VCaP (cell line): ENCODE results near the gene ANXA8.

ENCODE experiments used
- H3K27ac ChIP-seq: fragments of 450-650 bp; 2 replicates; pipeline ENCODE4 v1.5.1; 2017
- CTCF ChIP-seq: fragments of 450-650 bp; conservative IDR thresholded peaks from 2 replicates; pipeline ENCODE4 v1.5.1; 2017; ENCODE audit warnings: mild to moderate bottlenecking, moderate library complexity

The ANXA8 gene

DNA sequence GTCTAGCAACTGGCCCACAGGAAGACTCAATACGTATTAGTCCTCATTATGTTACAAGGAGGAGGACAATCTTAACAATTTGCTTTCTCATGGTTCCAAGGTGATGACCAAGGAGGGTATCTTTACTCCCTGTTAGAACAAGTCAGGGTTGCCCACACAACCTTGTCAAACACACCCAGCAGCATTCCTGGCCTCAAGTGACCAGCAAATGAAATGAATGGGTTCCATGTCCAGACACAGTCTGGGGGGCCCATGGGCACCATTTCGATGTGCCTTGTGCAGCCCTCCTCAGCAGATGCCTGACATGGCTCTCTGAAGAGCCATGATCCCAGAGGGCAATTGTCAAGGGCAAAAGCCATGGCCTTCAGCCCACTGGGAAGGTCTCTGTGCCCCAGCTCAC lies 40.8 kb downstream of the ANXA8 start:
- H3K27ac ChIP-seq: no peak overlapping the region
- TF ChIP-seq CTCF: no peak

GRCh38 chr10:47442351-47442750 lies 41.6 kb downstream of the ANXA8 start:
- TF ChIP-seq CTCF: no peak
- H3K27ac ChIP-seq: no peak overlapping the region

DNA sequence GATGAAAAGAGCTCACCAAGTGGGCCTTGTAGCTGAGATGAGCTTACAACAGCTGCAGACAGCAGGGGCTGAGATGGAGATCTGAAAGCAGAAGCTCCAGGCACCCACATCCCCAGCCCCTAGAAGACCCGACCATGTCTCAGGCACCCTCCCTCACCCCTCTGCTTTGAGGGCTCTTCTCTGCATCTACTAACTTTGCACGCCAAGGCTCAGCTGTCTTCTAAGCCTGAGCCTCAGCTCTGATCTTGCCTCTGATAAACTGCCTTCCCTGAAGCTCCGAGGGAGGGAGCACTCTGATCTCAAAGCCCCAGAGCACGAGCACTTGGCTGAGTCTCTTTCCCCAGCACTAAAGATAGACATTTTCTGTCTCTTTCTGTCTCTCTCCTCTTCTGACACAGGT lies 42.0 kb downstream of the ANXA8 start:
- TF ChIP-seq CTCF: no peak
- no peak overlapping the region for H3K27ac ChIP-seq

DNA sequence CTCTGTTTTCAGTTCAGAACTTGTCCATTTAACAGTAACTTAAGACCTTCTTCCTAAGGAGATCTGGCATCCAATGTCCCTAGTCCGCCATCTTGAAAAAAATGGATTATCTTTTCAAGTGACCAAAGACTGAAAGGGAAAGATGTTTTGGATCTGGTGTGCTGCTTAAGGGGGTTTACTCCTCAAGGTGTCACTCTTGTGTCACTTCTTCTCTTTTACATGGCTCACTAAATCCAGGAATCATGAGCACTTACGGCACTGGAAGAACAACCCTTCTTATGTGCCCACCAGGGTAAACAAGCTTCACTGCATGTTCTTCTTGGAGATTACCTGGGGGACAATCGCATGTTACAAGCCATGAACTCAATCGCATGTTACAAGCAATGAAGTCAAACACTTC lies 43.7 kb downstream of the ANXA8 start:
- H3K27ac ChIP-seq: no peak overlapping the region
- 0 out of 2 replicates have a peak, but pooled peaks have one; percentile 20 for TF ChIP-seq CTCF

- peak; percentile 85 for TF ChIP-seq CTCF
- no peak overlapping the region for H3K27ac ChIP-seq
Measured at GRCh38 chr10:47438857-47439474, 44.9 kb downstream of the ANXA8 start.

DNA sequence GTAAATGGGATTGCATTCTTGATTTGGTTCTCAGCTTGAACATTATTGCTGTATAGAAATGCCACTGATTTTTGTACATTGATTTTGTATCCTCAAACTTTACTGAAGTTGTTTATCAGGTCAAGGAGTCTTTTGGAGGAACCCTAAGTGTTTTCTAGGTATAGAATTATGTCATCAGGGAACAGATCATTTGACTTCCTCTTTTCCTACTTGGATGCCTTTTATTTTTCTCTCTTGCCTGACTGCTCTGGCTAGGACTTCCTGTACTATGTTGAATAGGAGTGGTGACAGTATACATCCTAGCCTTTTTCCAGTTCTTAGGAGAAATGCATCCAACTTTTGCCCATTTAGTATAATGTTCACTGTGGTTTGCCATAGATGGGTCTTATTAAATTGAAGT lies 48.8 kb downstream of the ANXA8 start:
- TF ChIP-seq CTCF: no peak
- no peak overlapping the region for H3K27ac ChIP-seq

DNA sequence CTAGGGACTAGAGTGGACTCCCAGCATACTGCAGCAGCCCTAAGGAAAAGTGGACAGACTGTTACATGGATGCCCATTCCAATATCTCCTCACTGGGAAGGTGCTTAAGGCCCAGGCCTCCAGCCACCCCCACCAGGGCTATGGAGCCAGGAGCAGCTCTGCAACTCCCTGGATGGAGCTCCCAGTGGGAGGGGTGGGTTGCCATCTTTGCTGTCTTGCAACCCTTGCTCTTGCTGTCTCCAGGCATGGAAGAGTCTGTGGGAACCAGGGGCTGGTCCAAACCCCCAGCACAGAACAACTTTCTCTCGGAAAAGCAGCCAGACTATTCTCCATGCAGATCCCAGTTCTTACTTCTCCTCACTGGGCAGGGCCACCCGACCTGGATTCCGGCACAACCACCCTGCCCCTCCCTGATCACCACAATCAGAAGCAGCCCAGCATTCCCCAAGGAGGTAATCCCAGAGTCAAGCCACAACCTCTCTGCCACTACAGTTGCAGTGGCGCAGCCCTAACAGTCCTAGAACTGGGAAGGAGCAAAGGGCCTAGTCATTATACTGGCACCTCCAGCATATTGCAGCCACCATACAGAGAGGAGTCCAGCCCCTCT lies 58.0 kb downstream of the ANXA8 start:
- no peak overlapping the region for H3K27ac ChIP-seq
- TF ChIP-seq CTCF: no peak
